HepG2 (cell line): ENCODE data around the gene ANTXR1. TPM values are rescaled to one million over a fixed set of nuclear protein-coding genes. Genes with fewer than 3 reads are reported as not detected.

ENCODE experiments used
- ATAC-seq: fragments of 200-7000 bp; cut with Tn5 transposase; 3 replicates; pipeline ENCODE4 v1.9.1; 2020; ENCODE audit warnings: mild to moderate bottlenecking, moderate library complexity
- BruUV-seq: library from RNA; stranded (reverse); fragments of 400-500 nt; replicated peaks from 2 replicates; lab custom pipeline; 2021; lab: Mats Ljungman, UMichigan
- CTCF ChIA-PET: fragments of 300-600 bp; formaldehyde crosslinking; extraction: SDS; loops from one replicate; lab custom pipeline; 2021; ENCODE audit warnings: low total read pairs, inconsistent platforms, low intra/inter-chr PET ratio; lab: Yijun Ruan, JAX
- POLR2A ChIA-PET: fragments of 350-600 bp; sonication (Branson Sonifier 250); formaldehyde crosslinking; loops from one replicate; lab custom pipeline; 2020; ENCODE audit warnings: antibody characterized with exemption, inconsistent platforms; lab: Yijun Ruan, JAX
- DNase-seq: peaks from one replicate; pipeline ENCODE4 v3.0.0-alpha.2; 2015; ENCODE audit warnings: low spot score
- FAIRE-seq: peaks from 3 replicates; lab custom pipeline; 2011; peaks lifted over from hg19 to GRCh38; lab: Jason Lieb, UNC
- H2AFZ ChIP-seq: one replicate; pipeline ENCODE4 v1.6.1; 2011; ENCODE audit warnings: low read length, inconsistent platforms
- H3K27ac ChIP-seq: fragments of 300-600 bp; 3 replicates; pipeline ENCODE4 v1.8.0; 2011; ENCODE audit warnings: mixed run types, mild to moderate bottlenecking, mixed read lengths, low read length, inconsistent platforms; ENCODE audit not compliant: insufficient read depth; ENCODE audit errors: extremely low read length
- H3K27me3 ChIP-seq, 2 experiments: fragments of 200-600 bp in 1 of 2; 2 replicates in 1 of 2; 3 replicates in 1 of 2; pipeline versions ENCODE4 v1.6.0 to v1.8.0; 2011; ENCODE audit warnings: low read length in 2 of 2, mild to moderate bottlenecking in 2 of 2, moderate library complexity in 2 of 2, inconsistent platforms in 1 of 2; ENCODE audit not compliant: insufficient read depth in 2 of 2, control insufficient read depth in 1 of 2
- H3K36me3 ChIP-seq, 2 experiments: fragments of 200-600 bp in 1 of 2; replicated peaks in 1 of 2; 2 replicates in 1 of 2; 3 replicates in 1 of 2; pipeline versions ENCODE4 v1.5.1 to v1.8.0; 2011; ENCODE audit warnings: low read length in 2 of 2, inconsistent platforms in 1 of 2; ENCODE audit not compliant: insufficient read depth in 2 of 2, control insufficient read depth in 1 of 2
- H3K4me1 ChIP-seq: 2 replicates; pipeline ENCODE4 v1.5.1; 2012; ENCODE audit warnings: low read length, inconsistent platforms; ENCODE audit not compliant: insufficient read depth
- H3K4me2 ChIP-seq: 2 replicates; pipeline ENCODE4 v1.6.0; 2011; ENCODE audit warnings: low read depth, low read length, inconsistent platforms
- H3K4me3 ChIP-seq, 3 experiments: fragments of 200-600 bp in 1 of 3; sonication (generic), shearing (Covaris generic) in 1 of 3; replicated peaks in 1 of 3; 2 replicates each; pipeline ENCODE4 v1.5.1; 2011 to 2016; ENCODE audit warnings: low read length in 3 of 3, inconsistent platforms in 2 of 3, low read depth in 2 of 3, mild to moderate bottlenecking in 2 of 3, control low read depth in 1 of 3, mixed read lengths in 1 of 3; ENCODE audit not compliant: insufficient read depth in 1 of 3
- H3K79me2 ChIP-seq: one replicate; pipeline ENCODE4 v1.6.1; 2011; ENCODE audit warnings: low read length, inconsistent platforms; ENCODE audit not compliant: insufficient read depth
- H3K9ac ChIP-seq: 2 replicates; pipeline ENCODE4 v1.6.0; 2011; ENCODE audit warnings: mild to moderate bottlenecking, low read depth, low read length, inconsistent platforms; ENCODE audit not compliant: insufficient read depth
- H3K9me3 ChIP-seq: 2 replicates; pipeline ENCODE4 v1.5.1; 2012; ENCODE audit warnings: mild to moderate bottlenecking, low read length
- H4K20me1 ChIP-seq: 2 replicates; pipeline ENCODE4 v1.6.0; 2011; ENCODE audit warnings: inconsistent platforms, mild to moderate bottlenecking, low read length, moderate library complexity; ENCODE audit not compliant: insufficient read depth
- CREB1 ChIP-seq, 2 experiments: fragments of 450-650 bp in 1 of 2; IDR thresholded peaks; 2 replicates each; pipeline ENCODE4 v1.6.1; 2016 to 2017; ENCODE audit warnings: control low read depth in 1 of 2, mild to moderate bottlenecking in 1 of 2, missing compliant biosample characterization in 1 of 2, missing genetic modification characterization in 1 of 2
- DDIT3 ChIP-seq: sonication (generic); formaldehyde crosslinking; IDR thresholded peaks from 2 replicates; pipeline ENCODE4 v1.4.0; 2020; ENCODE audit warnings: mild to moderate bottlenecking, missing genetic modification reagents
- GMEB2 ChIP-seq: IDR thresholded peaks from 2 replicates; pipeline ENCODE4 v1.6.1; 2016; ENCODE audit warnings: missing biosample characterization, missing genetic modification reagents, low read depth
- HMG20A ChIP-seq: IDR thresholded peaks from 2 replicates; pipeline ENCODE4 v1.6.1; 2016; ENCODE audit warnings: borderline replicate concordance
- KAT8 ChIP-seq: IDR thresholded peaks from 2 replicates; pipeline ENCODE4 v1.6.1; 2016; ENCODE audit warnings: missing genetic modification reagents, missing compliant biosample characterization
- KIAA2018 ChIP-seq: sonication (generic); formaldehyde crosslinking; IDR thresholded peaks from 2 replicates; pipeline ENCODE4 v1.5.0; 2020; ENCODE audit warnings: mild to moderate bottlenecking, missing genetic modification reagents, borderline replicate concordance
- KLF6 ChIP-seq: IDR thresholded peaks from 2 replicates; pipeline ENCODE4 v1.8.0; 2016; ENCODE audit warnings: missing biosample characterization, missing genetic modification reagents
- NFIB ChIP-seq: sonication (generic); formaldehyde crosslinking; IDR thresholded peaks from 2 replicates; pipeline ENCODE4 v1.9.0; 2021; ENCODE audit warnings: missing genetic modification reagents, mild to moderate bottlenecking, borderline replicate concordance
- REPIN1 ChIP-seq: sonication (generic); formaldehyde crosslinking; IDR thresholded peaks from 2 replicates; pipeline ENCODE4 v1.8.0; 2022; ENCODE audit warnings: missing genetic modification reagents, low read depth, mild to moderate bottlenecking, borderline replicate concordance
- RXRB ChIP-seq: IDR thresholded peaks from 2 replicates; pipeline ENCODE4 v1.6.1; 2016; ENCODE audit warnings: borderline replicate concordance, missing genetic modification reagents, missing compliant biosample characterization
- TBX2 ChIP-seq: sonication (generic); formaldehyde crosslinking; IDR thresholded peaks from 2 replicates; pipeline ENCODE4 v1.5.0; 2020; ENCODE audit warnings: missing genetic modification reagents, mild to moderate bottlenecking, borderline replicate concordance
- WIZ ChIP-seq: sonication (generic); formaldehyde crosslinking; IDR thresholded peaks from 2 replicates; pipeline ENCODE4 v1.5.1; 2020; ENCODE audit warnings: mild to moderate bottlenecking, missing genetic modification reagents
- ZBTB7A ChIP-seq: sonication (generic); formaldehyde crosslinking; IDR thresholded peaks from 2 replicates; pipeline ENCODE4 v1.8.0; 2022; ENCODE audit warnings: mild to moderate bottlenecking, missing genetic modification reagents
- ZNF224 ChIP-seq: sonication (generic); formaldehyde crosslinking; IDR thresholded peaks from 2 replicates; pipeline ENCODE4 v1.5.0; 2020; ENCODE audit warnings: mild to moderate bottlenecking, missing genetic modification reagents
- ZNF549 ChIP-seq: sonication (generic); formaldehyde crosslinking; IDR thresholded peaks from 2 replicates; pipeline ENCODE4 v1.5.0; 2020; ENCODE audit warnings: missing genetic modification reagents
- WGBS: methylation state at CpG from one replicate; pipeline ENCODE4 v1.1.6; 2017; ENCODE audit warnings: low lambda C conversion rate; 5-methylcytosine and 5-hydroxymethylcytosine counted together
- in situ Hi-C: cut with HindIII; loops from 2 replicates; pipeline ENCODE4 v1.10.0; 2017; ENCODE audit warnings: low pct_unique_long_range_greater_than_20kb; ENCODE audit not compliant: extremely low pct_ligation_motif_present
- intact Hi-C: fragments of 100-400 bp; cut with micrococcal nuclease; formaldehyde crosslinking; loops from one replicate; pipeline ENCODE4 v1.10.0; 2022; ENCODE audit not compliant: unreplicated experiment
- polyA plus RNA-seq, 8 experiments: library from polyadenylated mRNA; depleted of rRNA in 3 of 8; stranded (reverse) in 7 of 8; unstranded in 1 of 8; fragments of >200 nt; fragmentation: Illumina TruSeq in 4 of 8; extraction: Trizol in 4 of 8; gene quantifications; 2 replicates each; pipeline versions ENCODE4 v1.2.1 to v1.2.3, GENCODE V29; 2011 to 2016; ENCODE audit warnings: low read depth in 4 of 8, missing spikeins in 1 of 8, mixed read lengths in 1 of 8; ENCODE audit not compliant: insufficient read depth in 1 of 8
- total RNA-seq, 5 experiments: library from RNA; depleted of rRNA; stranded (reverse); fragments of >200 nt; fragmentation: Illumina TruSeq; extraction: Trizol; gene quantifications; 2 replicates each; pipeline ENCODE4 v1.2.3, GENCODE V29; 2016; ENCODE audit warnings: low read depth in 1 of 5

The ANTXR1 gene
- total and polyA plus RNA-seq, 2 of the 13 experiments (the other 11 are each of a cell fraction or from before 2014, with no cell fraction given): 4.5 to 12.7 TPM

GRCh38 chr2:69074918-69075317, 61.9 kb downstream of the ANTXR1 start:
- Histone ChIP-seq H2AFZ (no peak overlapping the region), H3K27ac (no peak overlapping the region), H3K4me1 (peaks cover 8% of the 10 kb centered on the region), H3K4me3 (no peak overlapping the region), H3K27me3 (no peaks in the 10 kb centered on the region), H3K4me2 (no peak overlapping the region), H4K20me1 (no peaks in the 10 kb centered on the region), H3K9me3 (no peaks in the 10 kb centered on the region), H3K36me3 (peaks cover 0 to 12% of the 10 kb centered on the region in 2 experiments; a peak in 3 of 5 replicates), H3K9ac (no peak overlapping the region), H3K79me2 (no peaks in the 10 kb centered on the region)
- ChIA-PET POLR2A (no interaction called here), CTCF (no interaction called here)
- FAIRE-seq: no peak
- intact Hi-C loops: no loop called here
- 85% methylated on average over 4 of the region's 4 CpGs for WGBS
- no TSS peak for BruUV-seq
- no peak for DNase-seq
- in situ Hi-C loops: no loop called here
- ATAC-seq: no peak
- TF ChIP-seq RXRB (CRISPR knock-in tag): no peak
- TF ChIP-seq KLF6 (CRISPR knock-in tag): no peak
- TF ChIP-seq ZNF224 (CRISPR knock-in tag): no peak
- no peak for TF ChIP-seq KIAA2018
- TF ChIP-seq NFIB (CRISPR knock-in tag): no peak
- TF ChIP-seq ZBTB7A (CRISPR knock-in tag): no peak
- TF ChIP-seq CREB1 (IDR thresholded peaks at IDR 0.05): no peak
- no peak for TF ChIP-seq CREB1 (CRISPR knock-in tag; IDR thresholded peaks at IDR 0.05)
- TF ChIP-seq WIZ: no peak
- no peak for TF ChIP-seq KAT8 (CRISPR knock-in tag)
- no peak for TF ChIP-seq HMG20A (CRISPR knock-in tag)
- TF ChIP-seq DDIT3 (CRISPR knock-in tag): no peak
- TF ChIP-seq REPIN1 (CRISPR knock-in tag): no peak
- TF ChIP-seq GMEB2 (CRISPR knock-in tag): no peak
- no peak for TF ChIP-seq TBX2 (CRISPR knock-in tag)
- no peak for TF ChIP-seq ZNF549 (CRISPR knock-in tag)
